SKM-1 treated with dmso at 0.1 percent for 144 hours (cell line): Measurements from ENCODE around the gene MAD1L1.
"Not testable (repeated sequence)": the region's sequence is repeated elsewhere in the genome, so short reads cannot be mapped to it uniquely, and the experiment has no call there.

ENCODE experiments used
- DNase-seq: peaks from one replicate; lab custom pipeline; 2025; ENCODE audit not compliant: unreplicated experiment; lab: John Stamatoyannopoulos, UW

MAD1L1 gene

GRCh38 chr7:1827521-1827981, 405.2 kb downstream of the MAD1L1 start:
- DNase-seq: not testable (repeated sequence)

GRCh38 chr7:1826931-1827330, 405.8 kb downstream of the MAD1L1 start:
- DNase-seq: not testable (repeated sequence)

- no peak for DNase-seq
Observed at GRCh38 chr7:1825897-1826741, 406.6 kb downstream of the MAD1L1 start.

DNA sequence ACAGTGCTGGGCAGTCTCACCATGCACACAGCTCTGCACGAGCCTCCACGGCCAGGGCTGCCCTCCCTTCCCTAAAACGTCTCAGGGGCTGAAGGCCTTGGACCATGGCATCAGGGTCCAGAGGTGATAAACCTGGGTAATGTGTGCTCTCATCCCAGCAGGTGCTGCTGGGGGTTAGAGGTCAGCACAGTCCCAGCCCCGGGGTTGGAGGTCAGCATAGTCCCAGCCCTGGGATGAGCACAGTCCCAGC, 407.2 kb downstream of the MAD1L1 start:
- DNase-seq: not testable (repeated sequence)

GRCh38 chr7:1824882-1825646, 407.7 kb downstream of the MAD1L1 start:
- DNase-seq: not testable (repeated sequence)

DNA sequence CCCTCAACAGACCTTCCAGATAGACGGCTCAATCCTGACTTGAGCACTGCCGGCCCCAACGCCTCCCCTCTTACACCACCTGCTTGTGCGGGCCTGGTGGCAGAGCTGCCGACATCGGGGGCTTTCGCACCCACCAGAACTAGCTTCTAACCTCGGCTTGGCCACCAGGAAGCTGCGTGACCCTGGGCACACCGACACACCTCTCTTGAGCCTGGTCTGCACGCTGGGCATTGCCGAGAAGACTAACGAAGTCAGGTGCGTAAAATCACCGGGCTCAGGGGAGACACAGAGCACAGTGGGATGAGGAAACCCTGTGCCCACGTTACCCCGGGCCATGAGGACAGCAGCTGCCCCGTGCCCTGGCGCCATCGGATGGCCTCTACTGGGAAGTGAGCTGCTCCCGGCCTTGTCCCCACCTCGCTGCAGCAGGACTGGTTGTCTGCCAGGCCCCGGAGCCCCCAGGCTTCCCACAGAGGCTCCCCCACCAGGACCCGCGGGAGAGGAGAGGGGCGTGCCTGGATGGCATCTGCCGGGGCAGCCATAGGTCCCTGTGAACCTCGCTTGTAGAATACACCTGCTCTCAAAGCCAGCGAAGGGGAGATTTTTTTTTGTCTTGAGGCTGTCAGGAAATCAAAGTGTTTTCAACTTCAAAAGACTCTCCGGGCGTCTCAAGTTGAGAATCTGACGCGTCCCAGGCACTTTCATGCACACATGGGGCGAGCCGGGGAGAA, 408.4 kb downstream of the MAD1L1 start:
- not testable (repeated sequence) for DNase-seq

DNA sequence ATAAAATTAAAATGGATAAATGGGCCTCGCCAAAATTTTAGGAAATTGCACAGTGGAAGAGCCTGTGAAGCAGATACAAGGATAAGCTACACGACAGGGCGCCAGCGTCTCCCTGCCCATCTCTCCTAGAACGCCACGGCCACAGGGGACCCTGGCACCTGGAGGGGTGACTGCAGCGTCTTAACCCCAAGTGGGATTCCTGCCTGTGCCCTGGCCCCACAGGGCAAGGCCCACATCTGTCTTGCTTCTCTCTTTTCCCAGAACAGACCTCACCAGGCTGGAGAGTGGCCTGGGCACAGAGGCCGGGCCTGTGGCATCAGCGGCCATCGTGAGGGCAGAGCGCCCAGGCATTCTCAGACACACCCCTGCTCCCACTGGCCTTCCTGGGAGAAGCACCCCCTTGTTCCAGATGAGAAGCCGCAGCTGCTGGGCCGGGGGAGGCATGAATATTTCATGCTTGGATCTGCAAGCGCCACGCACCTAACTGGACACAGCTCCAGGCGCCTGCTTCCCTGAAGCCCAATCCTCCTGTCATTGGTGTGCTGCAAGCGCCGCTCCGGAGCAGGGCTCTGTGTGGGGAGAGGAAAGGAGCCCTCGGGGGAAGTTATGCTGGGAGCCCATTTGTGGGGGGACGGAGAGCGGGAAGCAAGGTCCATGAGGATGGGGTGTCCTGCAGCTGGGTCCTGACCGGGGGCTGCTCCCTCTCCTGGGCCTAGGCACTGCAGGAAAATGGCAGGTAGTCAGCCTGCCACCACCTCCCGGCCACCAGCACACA, 409.2 kb downstream of the MAD1L1 start:
- DNase-seq: no peak

DNA sequence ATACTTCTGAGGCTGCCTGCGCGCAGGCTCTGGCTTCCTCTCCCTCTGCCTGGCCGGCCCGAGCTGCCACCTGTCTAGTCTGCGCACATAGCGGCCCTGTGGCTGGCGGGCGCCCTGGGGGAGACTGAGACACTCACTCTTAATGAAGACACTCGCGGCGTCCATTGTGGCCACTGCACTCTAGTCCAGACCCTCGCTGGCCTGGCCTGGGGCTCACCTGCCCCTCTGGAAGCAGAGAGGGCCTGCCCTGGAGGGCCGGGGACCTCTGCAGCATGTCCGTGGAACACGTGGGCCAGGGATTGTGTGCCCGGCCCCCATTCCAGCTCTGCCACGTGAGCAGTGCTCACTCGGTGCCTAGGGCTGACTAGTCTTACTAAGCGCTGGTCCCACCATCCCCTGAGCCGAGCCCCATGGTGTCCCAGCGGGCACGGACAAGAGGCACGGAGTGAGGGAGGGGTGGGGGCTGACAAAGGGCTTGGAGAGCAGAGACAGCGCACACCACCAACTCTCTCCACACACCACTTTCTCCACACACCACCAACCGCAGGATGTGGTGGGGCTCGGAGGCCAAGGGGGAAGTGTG, 413.4 kb downstream of the MAD1L1 start:
- DNase-seq: no peak

DNA sequence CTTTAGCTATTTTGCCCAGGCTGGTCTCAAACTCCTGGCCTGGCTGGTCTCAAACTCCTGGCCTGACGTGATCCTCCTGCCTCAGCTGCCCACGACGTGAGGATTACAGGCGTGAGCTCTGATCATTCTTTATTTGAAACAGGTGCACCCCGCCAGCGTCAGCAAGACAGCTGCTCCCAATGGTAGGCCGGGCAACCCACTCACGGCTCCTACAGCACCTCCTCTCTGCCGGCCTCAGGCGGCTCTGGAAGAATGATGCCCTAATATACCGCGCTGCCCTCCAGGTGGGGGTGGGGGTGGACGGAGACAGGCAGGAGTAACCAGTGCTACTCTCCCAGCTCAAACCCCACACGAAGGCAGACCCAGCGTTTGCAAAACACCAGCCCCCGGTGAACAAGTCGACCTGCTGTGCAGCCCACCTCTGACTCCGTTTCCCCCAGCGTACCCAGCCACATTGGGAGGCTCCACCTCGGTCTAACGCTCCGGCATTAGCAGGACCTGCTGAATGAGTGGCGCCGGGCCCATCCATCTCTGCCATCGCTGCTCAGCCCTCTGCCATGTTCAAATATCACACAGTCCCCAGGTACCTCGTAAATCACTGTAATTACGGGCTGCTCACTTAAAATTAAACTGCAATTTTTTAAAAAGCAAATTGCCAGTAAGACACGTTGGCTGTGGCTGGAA, 414.0 kb downstream of the MAD1L1 start:
- DNase-seq: no peak

DNA sequence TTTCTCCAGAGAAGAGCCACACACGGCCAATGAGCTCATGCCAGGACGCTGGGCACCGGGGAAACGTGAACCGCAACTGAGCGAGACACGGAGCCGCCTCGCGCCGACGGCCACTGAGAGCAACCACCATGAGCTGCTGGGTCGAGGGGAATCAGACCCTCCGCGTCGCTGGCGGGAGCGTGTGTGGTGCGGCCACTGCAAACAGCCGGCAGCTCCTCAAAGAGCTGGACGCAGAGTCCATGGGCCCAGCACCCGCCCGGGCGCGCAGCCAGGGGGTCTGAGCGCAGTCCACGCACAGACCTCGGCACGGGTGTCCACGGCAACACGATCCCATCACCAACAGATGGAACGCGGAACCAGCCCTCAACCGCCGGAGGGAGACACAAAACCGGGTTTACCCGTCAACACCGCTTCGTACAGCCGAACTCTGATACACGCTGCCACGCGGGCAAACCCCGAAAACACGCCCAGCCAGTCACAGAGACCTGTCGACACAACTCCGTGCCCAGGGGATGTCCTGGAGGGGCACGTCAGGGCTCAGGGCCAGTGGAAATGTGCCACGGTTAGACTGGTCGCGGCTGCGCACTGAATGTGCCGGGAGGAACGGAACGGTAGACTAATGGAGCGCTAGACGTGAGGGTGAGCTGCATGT, 415.6 kb downstream of the MAD1L1 start:
- DNase-seq: no peak

- not testable (repeated sequence) for DNase-seq
Observed at GRCh38 chr7:1816451-1816850, 416.3 kb downstream of the MAD1L1 start.

- not testable (repeated sequence) for DNase-seq
Observed at GRCh38 chr7:1815551-1816281, 417.0 kb downstream of the MAD1L1 start.

GRCh38 chr7:1815051-1815481, 417.7 kb downstream of the MAD1L1 start:
- no peak for DNase-seq

DNA sequence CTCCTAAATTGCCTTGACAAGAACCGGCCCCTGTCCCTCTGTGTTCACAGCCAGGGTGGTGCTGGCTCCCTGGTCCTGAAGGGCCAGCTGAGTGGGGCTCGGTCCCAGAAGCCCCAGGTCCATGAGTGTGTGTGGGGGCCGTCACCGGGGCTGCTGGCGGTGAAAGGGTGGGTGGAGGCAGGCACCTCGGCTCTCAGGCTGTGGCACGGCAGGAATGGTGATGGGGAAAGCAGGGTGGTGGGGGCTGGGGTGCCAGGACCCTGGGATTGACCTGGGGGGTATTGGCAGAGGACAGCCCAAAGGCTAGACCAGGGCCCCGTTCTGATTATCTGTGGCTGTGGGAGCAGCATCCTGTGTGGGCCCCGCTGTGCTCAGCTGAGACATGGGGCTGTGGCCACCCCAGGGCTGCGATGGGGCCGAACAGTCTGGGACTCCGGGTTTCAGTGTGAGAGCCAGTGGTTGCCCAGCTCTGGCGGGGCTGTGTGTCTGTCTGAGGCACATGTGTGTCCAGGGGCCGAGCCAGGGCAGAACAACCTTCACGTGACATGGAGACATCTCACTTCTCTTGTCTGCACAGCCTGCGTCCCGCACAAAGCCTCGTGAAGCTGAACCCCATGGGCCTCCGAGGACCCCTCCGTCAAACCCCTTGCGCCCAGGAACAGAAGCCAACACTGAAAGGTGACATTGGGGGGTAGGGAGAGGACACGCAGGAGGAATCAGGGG, 418.5 kb downstream of the MAD1L1 start:
- DNase-seq: no peak

- no peak for DNase-seq
Observed at GRCh38 chr7:1813394-1814088, 419.2 kb downstream of the MAD1L1 start.

DNA sequence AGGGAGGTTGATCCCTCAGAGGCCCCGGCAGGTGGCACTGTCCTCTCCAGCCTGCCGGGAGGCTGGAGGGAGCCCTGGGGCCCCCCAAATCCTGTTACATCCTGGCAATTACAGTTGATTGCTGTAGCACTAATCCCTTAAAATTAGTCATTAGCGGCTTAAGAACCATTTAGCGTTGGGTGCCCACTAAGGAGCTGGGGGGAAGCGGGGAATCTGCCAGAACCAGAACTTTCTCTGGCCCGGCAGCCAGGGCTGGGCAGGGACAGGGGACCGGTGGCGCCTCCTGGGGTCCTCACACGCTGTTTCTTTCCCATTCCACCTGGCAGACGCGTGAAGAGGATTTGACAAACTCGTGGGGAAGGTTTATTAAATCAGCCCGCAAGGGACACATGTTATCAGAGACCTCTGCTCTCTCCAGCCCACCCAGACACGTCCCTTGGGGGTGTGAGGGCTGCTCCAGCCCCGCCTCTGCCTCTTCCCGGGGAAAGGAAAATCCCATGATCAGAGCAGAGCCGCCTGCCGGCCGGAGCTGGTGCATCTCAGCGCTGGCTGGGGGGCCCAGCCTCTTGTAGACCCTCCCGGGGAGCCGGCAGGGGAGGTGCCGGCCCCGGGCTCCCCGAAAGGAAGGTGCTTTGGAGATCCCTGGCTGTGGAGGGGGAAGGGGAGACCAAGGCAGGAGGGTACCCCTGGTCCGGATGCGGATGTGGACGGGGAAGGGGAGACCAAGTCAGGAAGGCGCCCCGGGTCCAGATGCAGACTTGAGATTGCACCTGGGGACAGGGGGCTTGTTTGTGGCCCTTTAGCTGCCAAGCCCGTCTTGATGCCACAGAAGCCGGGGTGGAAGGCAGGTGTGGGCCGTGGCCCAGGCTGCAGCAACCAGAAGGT, 420.0 kb downstream of the MAD1L1 start:
- DNase-seq: no peak
